ENCODE results near the gene OR2H1.

OR2H1 gene

GRCh38 chr6:29507319-29507718, 50.4 kb downstream of the OR2H1 start:
- intact Hi-C loops (cut with DNase I), result no loop called here
- no peak for DNase-seq

- intact Hi-C loops (cut with DNase I), result no loop called here
- no peak for DNase-seq
These were observed 52.3 kb downstream of the OR2H1 start for GRCh38 chr6:29509239-29509638.

- no peak for DNase-seq
- intact Hi-C loops (cut with DNase I), result no loop called here
These were observed 52.8 kb downstream of the OR2H1 start for GRCh38 chr6:29509711-29510110.

- DNase-seq, result no peak
- intact Hi-C loops (cut with DNase I), result no loop called here
These were observed 53.2 kb downstream of the OR2H1 start for GRCh38 chr6:29510202-29510601.

- intact Hi-C loops (cut with DNase I), result no loop called here
- no peak for DNase-seq
These were observed 53.9 kb downstream of the OR2H1 start for GRCh38 chr6:29510746-29511300.
